ENCODE data around the gene CANT1.

CANT1 gene
- total RNA-seq, result 33.5 to 86.4 (median 48.7) reads per million in 18 experiments

DNA sequence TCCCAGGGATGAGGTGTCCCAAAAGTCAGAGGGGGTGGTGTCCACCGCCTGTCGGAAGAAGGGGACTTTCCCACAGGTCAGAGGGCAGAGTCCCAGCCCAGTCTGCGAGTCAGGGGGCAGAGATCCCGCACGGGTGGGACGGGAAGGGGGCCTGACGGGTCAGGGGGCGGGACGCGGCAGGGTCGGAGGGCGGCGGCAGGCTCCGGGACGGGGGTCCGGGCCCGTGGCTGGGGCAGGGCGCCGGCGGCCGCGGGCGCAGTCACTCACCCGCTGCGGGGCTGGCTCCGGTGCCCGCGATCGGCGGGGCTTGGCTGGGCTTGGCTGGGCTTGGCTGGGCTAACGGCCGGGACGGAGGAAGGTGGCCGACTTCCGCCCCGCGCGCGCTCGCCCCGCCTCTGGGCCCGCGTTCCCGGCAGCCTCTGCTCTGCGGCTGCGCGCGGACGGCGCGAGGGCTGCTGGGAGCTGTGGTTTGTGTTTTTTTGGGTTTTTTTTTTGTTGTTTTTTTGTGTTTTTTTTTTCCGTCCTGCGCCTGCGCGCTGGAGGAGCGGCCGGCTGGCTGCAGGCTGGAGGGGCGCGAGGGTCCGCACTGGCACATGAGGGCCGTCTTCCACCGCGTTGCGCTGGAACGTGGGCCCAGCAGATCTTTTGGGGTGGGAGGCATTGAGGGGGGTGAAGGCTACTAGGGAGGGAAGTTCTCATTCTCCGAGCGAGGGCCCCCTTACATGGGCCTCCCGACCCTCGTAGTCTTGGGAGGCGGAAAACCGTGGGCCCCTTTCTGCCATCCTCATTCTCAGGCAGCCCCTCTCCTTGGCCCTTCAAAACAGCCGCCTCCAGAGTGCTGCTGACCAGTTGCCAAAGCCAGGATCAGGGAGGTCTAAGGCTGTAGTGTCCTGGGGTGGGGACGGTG, at the start of gene CANT1:
TSS of gene CANT1 (minus strand) at position 368 of the 907 bp plus-strand sequence. CDS start 12,142 bp downstream, outside the sequence.
- peak; percentile 88 to 91 for DNase-seq

DNA sequence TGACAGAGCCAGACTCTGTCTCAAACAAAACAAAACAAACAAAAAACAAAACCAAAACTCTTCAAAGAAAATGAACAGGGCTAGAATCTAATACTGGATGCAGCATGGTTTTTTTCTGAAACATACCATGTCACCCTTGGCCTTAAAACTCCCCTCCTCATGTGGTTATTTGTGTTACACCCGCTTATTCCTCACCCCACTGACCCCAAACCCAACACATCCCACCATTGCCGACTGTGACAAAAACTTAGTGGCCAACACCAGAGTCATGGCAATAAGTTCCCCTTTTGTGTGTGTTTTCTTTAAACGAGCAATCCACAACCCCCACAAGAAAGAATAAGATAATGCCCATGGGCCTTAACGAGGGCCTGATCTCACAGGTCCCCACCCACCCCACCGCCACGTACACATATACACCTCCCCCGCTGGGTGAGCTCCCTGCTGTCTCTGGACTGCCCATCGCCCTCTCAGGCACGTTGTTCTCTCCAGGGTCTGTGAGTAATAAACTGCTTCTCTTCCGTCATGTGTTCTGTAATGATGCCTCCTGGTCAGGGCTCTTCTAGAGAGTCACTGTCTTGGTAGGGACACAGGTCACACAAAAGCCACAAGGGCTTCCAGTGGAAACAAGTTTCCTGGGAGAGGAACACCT, 48.3 kb upstream of the CANT1 start:
- peak; percentile 35 to 39 for DNase-seq

DNA sequence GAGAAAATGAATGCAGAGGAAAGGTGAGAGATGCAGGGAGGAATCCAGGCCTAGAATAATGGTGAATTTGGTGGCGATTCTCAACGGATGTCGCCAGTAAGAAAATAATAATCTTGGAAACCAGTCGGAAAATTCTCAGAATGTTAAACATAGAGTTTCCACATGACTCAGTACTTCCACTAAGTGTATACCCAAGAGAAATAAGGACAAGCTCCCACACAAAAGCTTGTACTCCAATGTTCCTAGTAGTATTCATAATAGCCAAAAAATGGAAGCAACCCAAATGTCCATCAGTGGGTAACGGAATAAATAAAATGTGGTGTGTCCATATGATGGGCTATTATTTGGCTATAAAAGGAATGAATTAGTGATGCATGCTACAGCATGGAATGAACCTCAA, 45.6 kb upstream of the CANT1 start:
- DNase-seq, result no peak

DNA sequence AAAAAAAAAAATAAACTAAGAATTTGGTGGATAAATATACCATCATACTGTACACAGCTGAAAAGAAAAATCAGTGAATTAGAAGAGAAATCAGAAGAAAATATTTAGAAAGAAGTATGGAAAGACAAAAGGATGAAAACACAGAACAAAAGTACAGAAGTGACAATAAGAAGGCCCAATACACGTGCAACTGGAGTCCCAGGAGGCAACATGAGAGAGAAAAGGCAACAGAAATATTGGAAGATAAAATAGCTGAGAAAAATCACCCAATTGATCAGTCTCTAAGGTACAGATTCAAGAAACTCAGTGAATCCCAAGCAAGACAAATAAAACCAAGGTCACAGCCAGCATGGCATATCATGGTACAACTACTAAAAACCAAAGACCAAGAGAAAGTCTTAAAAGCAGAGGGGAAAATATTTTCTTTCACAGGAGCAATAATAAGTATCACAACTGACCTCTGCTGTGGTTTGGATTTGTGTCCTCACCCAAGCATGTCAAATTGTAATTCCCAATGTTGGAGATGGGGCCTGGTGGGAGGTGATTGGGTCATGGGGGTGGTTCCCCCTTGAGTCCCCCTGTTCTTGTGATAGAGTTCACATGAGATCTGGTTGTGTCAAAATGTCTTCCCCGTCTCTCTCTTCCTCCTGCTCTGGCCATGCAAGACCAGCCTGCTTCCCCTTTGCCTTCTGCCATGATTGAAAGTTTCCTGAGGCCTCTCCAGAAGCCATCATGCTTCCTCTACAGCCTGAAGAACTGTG, 44.8 kb upstream of the CANT1 start:
- peak; percentile 41 to 59 for DNase-seq

DNA sequence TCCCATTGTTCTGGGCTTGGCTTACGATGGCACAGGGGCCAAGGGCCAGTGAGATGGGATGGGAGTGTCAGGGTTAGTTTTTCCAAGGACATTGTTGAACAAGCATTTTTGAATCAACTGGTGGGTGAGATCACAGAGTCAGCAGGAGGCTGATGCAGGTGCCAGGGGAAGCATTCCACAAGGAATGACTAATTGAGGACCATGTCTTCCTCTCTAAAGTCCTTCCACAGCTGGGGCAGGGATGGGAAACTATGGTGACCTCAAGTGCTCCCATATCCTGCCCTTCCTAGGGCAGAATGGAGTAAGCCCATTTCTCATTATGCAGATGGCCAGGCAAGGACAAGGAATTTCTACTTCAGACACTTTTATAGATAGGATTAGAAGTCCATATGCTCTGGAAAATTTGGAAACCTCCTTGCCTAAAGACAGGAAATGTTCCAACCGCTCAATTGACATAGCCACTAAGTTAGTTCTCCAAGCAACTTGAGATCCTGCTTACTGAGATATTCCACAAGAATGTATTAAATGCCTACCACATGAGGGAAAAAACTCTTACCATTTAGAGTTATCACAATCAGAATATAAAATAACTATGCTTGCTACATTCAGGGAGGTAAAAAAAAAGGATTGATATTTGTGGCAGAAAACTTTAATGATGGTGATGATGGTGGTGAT, 43.8 kb upstream of the CANT1 start:
- no peak for DNase-seq

DNA sequence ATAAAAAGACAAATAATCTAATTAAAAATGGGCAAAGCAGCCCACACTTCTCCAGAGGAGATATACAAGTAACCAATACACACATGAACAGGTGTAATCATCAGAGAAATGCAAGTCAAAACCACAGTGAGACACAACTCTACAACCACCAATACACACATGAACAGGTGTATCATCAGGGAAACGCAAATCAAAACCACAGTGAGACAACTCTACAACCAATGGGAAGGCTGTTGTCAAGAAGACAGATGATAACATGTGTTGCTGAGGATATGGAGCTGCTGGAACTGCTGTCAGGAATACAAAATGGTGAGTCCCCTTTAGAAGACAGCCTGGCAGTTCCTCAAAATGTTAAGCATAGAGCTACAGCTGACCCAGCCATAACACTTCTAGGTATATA, 42.6 kb upstream of the CANT1 start:
- DNase-seq, result no peak

DNA sequence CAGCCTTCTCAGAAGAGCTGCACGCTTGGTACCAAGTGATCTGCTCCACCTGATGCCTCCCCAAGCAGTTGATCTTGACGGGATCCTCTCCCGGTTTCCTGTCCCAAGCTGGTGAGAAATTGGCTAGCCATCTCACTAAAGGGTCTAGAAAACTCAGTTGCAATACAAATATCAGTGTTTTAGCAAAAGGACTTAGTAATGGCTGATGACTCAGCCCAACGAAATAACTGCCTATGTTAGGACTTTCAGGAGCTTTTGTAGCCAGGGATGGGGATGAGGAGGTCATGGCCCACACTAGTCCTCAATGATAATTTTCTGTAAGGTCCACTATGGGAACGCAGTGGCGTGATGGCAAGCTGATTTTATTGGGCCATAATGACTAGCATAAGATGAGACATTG, 41.7 kb upstream of the CANT1 start:
- DNase-seq, result no peak

DNA sequence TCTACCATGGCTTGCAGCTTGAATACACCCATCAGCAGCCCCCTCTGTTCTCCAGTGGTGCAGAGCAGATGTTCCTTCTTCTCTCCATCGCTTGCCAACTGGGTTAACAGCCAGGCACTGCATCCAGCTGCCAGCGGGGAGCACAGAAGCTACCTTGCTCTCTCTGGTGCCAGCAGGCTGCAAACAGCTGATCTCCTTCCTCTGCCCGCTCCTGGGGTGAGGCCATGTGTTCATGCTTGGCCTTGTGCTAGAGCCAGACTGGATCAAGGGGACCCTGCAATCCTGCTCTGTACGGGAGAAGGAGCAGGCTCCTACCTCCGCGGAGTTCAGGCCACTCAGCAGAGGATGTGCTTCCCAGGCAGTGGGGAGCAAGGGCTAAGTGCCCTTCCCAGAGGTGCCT, 41.0 kb upstream of the CANT1 start:
- DNase-seq, result no peak

DNA sequence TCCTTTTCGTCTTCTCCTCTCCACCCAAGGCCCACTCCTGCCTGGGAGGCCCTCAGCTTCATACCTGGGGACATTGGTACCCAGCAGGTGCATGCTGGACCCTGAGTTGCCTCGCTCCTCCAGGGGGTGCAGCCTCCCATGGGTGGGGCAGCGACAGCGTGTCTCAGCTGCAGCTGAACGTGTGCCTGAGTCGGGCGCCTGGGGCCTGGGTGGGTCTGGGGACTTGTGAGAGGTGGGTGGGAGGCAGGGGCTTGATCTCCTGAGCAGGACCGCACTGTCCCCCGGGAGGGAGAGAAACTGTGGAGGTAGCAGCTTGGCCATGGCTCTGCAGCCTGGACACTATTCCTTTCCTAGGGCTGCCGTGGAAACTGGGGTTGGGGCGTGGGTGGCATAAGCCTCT, 40.3 kb upstream of the CANT1 start:
- DNase-seq, result no peak

DNA sequence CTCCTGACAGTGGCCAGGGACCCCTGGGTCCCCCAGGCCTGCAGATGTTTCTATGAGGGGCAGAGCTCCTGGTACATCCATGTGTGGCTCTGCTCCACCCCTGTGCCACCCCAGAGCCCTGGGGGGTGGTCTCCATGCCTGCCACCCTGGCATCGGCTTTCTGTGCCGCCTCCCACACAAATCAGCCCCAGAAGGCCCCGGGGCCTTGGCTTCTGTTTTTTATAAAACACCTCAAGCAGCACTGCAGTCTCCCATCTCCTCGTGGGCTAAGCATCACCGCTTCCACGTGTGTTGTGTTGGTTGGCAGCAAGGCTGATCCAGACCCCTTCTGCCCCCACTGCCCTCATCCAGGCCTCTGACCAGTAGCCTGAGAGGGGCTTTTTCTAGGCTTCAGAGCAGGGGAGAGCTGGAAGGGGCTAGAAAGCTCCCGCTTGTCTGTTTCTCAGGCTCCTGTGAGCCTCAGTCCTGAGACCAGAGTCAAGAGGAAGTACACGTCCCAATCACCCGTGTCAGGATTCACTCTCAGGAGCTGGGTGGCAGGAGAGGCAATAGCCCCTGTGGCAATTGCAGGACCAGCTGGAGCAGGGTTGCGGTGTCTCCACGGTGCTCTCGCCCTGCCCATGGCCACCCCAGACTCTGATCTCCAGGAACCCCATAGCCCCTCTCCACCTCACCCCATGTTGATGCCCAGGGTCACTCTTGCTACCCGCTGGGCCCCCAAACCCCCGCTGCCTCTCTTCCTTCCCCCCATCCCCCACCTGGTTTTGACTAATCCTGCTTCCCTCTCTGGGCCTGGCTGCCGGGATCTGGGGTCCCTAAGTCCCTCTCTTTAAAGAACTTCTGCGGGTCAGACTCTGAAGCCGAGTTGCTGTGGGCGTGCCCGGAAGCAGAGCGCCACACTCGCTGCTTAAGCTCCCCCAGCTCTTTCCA, 39.5 kb upstream of the CANT1 start:
- no peak for DNase-seq

DNA sequence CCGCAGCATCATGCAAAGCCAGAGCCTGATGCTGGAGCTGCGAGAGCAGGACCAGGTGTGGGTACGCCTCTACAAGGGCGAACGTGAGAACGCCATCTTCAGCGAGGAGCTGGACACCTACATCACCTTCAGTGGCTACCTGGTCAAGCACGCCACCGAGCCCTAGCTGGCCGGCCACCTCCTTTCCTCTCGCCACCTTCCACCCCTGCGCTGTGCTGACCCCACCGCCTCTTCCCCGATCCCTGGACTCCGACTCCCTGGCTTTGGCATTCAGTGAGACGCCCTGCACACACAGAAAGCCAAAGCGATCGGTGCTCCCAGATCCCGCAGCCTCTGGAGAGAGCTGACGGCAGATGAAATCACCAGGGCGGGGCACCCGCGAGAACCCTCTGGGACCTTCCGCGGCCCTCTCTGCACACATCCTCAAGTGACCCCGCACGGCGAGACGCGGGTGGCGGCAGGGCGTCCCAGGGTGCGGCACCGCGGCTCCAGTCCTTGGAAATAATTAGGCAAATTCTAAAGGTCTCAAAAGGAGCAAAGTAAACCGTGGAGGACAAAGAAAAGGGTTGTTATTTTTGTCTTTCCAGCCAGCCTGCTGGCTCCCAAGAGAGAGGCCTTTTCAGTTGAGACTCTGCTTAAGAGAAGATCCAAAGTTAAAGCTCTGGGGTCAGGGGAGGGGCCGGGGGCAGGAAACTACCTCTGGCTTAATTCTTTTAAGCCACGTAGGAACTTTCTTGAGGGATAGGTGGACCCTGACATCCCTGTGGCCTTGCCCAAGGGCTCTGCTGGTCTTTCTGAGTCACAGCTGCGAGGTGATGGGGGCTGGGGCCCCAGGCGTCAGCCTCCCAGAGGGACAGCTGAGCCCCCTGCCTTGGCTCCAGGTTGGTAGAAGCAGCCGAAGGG, 38.6 kb upstream of the CANT1 start:
- no peak for DNase-seq

DNA sequence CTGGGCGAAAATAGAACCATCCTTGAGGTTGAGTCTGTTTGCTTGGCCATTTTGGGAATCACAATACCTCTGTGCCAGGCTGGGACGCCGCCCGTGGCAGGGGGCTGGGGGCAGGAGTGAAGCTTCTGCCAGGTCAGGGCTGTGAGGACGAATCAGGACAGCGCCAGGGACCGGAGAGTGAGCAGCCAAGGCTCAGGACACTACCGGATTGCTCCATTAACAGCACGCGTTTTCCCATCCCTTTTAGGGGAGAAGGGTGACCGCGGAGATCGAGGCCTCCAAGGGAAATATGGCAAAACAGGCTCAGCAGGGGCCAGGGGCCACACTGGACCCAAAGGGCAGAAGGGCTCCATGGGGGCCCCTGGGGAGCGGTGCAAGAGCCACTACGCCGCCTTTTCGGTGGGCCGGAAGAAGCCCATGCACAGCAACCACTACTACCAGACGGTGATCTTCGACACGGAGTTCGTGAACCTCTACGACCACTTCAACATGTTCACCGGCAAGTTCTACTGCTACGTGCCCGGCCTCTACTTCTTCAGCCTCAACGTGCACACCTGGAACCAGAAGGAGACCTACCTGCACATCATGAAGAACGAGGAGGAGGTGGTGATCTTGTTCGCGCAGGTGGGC, 37.8 kb upstream of the CANT1 start:
- DNase-seq, result no peak

DNA sequence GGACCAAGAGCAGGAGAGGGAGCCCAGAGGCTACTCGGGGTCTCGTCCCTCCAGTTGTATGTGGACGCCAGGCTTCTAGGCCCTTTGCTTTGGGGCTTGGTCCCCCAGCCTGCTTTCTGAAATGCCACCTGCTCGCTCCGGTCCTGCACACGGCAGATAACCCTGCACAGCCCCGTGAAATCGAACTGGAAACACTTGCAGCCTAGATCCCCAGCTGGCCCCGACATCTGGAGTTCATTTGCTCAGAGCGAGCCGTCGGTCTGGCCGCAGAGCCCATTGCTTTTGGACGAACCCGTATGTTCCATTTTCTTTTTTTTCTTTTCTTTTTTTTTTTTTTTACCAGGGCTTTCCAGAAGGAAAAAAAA, 37.3 kb upstream of the CANT1 start:
- no peak for DNase-seq

DNA sequence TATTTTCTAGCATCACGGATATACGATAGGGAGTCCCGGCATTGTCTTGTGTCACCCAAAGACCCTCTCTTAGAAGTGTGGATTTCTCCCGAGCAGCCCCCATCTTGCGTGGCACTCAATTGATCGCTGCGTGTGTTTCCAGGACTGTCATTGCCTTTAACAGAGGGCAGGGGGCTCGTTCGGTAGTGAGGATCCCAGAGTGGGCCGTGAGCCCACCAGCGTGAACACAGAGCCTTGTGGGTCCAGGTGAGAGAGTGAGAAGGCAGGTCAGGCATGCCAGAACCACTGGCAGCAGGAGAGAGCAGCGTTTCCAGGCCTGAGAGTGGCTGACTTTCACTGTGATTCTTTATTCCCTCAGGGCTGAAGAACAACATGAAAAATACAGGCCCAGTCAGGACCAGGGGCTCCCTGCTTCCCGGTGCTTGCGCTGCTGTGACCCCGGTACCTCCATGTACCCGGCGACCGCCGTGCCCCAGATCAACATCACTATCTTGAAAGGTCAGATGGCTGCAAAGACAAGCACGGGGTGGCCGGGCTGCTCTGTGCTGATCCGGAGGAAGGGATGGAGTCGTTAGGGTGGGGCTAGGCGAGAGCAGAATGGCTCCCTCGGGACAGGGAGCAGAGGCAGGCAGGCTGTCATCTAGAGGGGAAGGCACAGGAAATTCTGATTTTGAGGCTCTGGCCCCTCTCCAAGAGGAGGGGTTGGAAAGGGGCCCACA, 36.8 kb upstream of the CANT1 start:
- DNase-seq, result no peak

DNA sequence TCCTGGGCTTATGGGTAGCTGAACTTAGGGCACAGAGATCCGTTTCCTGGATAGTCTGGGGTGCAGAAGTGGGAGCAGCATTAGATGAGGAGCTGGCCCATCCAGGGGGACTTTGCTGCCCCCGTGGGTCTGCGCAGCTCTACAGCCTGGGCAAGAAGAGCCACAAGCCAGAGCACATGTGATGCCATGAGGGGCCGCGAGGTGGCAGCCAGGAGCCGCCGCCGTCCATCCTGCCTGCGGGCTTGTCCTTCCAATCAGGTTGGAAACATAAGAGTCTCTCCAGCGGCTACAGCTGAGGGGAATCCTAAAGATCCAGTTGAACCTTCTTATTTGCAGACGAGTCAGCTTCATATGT, 36.3 kb upstream of the CANT1 start:
- peak; percentile 66 to 77 for DNase-seq

DNA sequence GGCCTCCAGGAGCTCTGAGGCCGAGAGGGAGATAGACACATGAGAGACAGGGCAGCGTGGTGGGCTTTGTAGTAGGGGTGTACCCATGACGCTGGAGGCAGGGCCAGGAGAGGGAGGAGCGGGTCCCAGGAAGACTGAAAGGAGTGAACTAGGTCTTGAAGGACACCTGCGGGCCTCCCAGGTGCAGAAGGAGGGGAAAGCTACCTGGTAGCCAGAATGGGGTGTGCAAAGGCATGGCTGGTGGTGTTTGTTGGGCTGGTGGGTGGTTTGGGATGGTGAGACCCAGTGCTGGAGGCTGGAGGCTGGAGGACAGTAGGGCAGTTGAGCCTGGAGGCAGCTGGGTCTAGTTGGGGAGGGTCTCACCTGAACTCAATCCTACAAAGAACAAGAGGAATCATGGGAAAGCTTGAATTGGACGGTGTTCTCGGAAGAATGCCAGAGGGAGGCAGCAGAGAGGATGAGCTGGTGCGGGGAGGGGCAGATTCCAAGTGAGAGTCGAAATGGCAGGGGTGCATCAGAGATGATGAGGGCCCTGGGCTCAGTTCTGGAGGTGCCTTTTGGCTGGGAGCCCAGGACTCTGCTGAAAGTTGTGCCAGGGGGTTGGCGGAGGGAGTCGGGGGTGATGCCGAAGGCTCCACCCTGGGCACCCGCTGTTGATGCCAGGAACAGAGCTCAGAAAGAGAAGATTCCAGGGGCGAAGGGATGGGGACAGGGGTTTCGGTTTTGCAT, 35.6 kb upstream of the CANT1 start:
- DNase-seq, result no peak

DNA sequence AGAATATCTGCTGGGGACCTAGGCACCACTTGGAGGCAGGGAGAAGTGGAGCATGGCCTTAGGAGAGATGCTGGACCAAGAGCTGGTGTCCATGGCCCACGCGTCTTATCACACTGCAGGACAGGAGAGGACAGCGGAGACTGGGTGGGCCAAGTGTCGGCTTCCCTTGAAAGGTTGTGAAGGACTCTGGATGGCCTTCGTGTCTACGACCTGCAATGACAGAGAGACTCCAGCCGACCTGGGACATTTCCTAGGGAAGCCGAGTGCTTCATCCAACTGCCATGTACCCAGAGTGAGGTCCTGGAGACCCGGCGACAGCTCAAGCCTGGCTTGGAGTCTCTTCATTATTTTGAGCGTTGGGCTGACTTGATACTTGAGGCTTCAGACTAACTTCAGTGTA, 34.9 kb upstream of the CANT1 start:
- no peak for DNase-seq

DNA sequence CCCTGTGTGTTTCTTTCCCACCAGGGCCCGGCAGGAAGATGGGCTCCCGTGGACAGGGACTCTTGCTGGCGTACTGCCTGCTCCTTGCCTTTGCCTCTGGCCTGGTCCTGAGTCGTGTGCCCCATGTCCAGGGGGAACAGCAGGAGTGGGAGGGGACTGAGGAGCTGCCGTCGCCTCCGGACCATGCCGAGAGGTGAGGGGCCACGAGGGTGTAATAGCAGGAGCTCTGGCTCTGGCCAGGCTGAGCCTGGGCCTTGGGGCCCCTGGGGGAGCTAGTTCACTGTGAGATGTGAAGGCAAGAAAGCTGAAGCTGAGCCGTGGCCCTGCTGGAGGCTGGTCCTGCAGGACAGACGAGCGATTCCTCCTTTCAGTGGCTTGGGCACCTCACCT, 34.4 kb upstream of the CANT1 start:
- no peak for DNase-seq

Measured in inflammatory macrophage (primary cell).